NK-92 (cell line): ENCODE measurements around the gene ADAM12.
"Not testable (repeated sequence)": the region's sequence is repeated elsewhere in the genome, so short reads cannot be mapped to it uniquely, and the experiment has no call there.

ENCODE experiments used
- DNase-seq: peaks from one replicate; lab custom pipeline; 2025; ENCODE audit not compliant: unreplicated experiment; lab: John Stamatoyannopoulos, UW

ADAM12 gene

DNA sequence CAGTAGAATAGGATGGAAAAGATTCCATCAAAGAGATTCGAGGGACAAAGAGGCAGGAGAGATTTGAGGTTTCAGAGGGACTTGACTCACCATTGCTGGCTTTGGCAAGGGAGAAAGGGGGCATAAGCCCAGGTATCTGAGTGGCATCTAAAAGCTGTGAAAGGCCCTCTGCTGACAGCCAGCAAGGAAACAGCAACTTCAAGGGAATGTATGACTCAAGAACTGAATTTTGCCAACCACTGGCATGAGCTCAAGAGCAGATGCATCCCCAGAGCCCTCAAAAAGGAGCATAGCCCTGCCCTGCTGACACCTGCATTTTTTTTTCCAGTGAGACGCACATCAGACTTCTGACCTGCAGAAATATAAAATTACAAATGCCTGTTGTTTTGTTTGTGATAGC, 19.6 kb upstream of the ADAM12 start:
- no peak for DNase-seq

DNA sequence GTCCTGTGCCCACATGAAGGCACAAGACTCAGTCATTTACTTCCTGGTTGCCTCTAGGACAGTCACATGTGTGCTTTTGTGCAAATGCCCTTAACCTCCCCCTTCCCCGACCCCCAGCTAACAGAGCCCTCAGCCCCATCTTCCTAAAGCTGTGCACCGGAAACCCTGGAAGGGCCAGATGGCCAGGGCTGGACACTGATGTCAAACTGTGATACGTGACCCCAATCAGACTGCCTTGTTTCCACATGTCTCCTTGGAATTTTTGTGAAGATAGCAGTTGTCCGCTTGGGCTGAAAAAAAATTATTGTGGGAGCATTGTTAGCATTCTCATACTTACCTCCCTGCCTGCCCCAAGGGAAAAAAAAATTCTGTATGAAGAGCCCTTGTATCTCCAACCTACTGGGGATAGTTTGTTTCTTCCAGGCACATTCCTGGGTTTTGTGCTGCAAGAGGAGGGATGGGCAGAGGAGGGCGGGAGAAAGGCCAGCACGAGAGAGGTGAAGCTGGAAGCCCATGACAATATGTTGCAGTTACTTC, 17.0 kb upstream of the ADAM12 start:
- no peak for DNase-seq

DNA sequence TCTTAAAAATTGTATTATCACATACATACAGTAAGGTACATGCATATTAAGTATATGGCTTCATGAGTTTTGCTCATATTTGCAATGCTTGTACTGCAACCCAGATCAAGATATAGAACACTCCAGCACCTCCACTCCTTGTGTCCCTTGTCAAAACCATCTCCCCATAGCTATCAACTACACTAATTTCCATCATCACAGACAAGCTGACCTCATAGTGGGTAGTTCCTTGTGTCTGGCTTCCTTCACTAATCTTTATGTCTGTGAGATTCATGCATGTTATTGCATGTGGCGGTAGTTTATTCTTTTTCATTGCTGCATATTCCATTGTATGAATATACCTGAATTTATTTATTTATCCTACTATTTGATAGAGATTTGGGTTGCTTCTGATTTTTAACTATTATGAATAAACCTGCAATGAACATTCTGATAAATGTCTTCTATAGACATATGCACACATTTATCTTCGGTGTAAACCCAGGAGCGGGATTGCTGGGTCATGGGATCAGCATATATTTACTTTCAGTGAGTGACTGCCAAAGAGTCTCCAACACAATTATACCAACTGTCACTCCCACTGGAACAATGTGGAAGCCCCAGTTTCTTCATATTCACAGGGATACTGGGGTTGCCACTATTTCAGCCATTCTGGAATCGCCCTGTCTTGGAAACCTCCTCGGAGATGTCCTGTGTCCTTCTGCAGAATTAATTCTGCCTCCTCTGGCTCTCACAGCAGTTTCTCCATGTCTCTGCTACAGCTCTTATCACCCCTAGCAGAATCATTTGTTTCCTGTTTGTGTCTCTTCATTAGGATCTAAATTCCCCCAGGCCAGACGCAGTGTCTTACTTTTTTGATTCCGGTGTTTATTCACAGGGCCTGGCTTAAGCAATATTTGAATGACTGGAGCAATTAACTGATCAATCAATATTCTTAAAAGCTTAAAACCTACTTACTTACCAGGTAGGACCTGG, 14.7 kb upstream of the ADAM12 start:
- no peak for DNase-seq

GRCh38 chr10:126400641-126401040, 12.4 kb upstream of the ADAM12 start:
- DNase-seq, result no peak

DNA sequence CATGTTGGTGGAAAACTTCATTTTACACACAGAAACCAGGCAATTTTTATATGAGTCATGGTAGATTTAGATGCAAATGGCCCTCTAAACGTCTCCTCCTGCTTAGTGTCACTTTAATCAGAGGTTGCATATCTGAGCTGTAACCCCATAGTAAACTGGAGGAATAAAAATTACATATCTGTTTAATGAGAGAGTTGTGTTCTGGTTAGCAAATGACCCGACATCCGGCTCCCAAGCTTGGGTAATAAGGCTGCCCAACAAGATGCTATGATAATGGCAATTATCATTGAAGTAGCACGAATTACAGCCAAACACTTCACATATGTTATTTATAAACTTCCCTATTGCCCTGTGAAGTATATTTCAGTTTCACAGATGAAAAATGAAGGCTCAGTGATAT, 10.6 kb upstream of the ADAM12 start:
- DNase-seq, result no peak

- DNase-seq, result no peak
Measured at GRCh38 chr10:126398383-126398743, 10.1 kb upstream of the ADAM12 start.

DNA sequence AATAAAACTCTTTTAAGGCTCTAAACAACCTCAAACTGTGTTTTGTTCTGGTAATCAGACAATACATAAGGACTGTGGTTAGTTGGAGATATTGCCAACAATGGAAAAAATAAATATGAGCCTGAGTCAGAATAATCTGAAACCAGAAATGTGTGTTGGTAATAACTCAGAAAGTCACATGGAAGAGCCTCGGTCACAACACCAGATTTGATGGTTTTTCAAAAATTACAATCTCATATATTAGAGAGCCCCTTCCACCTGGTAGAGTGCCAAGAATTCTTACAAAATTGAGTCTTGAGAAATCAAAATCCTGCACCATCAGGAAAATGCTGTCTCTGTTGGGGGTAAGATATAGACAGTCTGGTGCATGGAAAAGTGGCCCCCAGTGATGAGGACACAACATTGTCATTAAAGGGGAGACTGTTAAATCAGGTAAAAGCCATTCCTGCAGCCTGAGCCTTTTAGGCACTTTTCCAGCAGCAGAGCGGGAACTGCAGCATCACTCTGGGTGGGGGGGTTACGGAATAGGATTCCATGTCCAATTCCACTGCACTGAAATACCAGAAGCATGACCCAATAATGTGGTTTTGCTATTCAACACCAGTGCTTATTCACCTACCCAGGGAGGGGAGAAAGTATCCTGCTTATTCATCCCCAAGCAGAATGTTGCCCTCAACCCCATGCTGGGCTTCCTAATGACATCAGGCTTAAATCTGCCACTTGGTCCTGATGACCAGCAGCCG, 9.5 kb upstream of the ADAM12 start:
- no peak for DNase-seq

GRCh38 chr10:126397156-126397555, 8.9 kb upstream of the ADAM12 start:
- no peak for DNase-seq

- DNase-seq, result no peak
Measured at GRCh38 chr10:126394948-126395347, 6.7 kb upstream of the ADAM12 start.

GRCh38 chr10:126393076-126393475, 4.8 kb upstream of the ADAM12 start:
- no peak for DNase-seq

- DNase-seq, result no peak
Measured at GRCh38 chr10:126392469-126392868, 4.2 kb upstream of the ADAM12 start.

- no peak for DNase-seq
Measured at GRCh38 chr10:126392068-126392467, 3.8 kb upstream of the ADAM12 start.

DNA sequence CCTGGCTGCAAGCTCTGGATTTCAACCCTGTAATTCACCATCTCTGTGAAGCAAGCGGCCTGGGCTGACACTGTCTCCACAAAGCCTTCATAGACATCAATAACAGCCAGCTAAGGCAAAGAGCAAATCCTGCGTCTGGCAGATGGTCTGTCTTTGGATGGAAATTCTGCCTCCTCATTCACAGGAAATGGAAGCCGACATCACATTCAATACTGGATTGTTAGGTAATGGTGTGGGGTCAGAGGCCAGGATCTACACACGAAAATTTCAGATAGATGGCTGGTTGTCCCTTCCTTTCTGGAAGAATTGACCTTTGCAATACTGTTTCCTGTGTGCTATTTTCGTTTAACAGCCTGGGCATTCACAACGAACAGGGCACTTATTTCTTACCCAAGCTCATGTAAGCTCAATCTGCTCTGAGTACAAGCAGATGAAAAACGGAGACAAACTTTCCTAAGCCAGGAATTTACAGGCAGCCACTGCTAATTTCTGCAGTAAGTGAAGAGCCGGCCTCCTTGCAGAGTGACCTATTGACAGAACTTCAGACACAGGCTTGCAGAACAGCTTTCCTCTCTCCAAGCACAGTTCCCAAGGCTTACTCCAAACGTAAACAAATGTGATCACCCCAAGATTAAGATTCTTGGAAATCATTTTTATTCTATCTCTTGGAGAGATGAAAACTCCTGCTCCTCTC, 3.1 kb upstream of the ADAM12 start:
- no peak for DNase-seq

DNA sequence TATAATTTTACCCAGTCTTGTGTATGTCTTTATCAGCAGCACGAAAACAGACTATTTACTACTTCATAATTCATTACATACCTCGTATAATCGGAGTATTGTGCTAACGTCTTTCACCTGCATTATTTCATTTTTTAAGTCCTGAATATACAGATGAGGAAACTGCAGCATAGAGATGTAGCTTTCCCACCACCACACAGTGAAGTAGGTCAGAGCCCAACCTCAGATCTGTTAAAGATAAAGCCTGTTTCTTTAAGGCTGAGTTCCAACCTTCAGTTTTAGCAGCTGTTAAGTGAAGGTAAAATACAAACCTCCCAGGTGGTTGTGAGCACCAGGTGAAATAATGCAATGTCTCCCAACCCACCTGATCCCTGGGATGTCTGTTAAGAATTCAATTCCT, 2.0 kb upstream of the ADAM12 start:
- DNase-seq, result no peak

GRCh38 chr10:126387041-126387921, 996 bp downstream of the ADAM12 start:
- DNase-seq, result no peak

DNA sequence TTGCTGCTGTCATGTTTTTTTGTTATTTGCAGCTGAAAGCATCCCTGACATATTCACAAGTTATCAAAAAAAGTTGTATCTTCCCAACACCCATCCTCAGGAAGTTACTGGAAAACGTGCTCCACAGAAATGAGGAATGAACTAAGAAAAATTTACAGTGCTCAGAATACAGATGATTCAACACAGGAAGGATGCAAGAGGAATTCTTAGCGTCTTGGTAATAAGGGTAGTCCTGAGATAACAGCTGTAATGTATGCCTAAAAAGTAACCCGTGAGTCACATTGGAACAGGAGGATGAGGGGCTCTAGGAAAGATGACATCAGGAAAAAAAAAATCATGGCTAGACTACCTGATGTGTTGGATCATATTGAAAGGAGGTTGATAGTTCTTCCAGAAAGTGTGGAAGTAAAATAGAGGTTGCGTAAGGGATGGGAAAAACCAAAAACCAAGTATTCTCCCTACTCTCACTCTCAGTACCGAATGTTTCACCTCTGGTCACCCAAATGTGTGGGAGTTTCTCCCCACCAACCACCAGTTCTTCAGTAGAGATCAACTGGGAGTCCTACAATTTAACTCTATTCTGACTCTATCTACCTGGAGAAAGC, 3.9 kb downstream of the ADAM12 start:
- DNase-seq, result no peak

DNA sequence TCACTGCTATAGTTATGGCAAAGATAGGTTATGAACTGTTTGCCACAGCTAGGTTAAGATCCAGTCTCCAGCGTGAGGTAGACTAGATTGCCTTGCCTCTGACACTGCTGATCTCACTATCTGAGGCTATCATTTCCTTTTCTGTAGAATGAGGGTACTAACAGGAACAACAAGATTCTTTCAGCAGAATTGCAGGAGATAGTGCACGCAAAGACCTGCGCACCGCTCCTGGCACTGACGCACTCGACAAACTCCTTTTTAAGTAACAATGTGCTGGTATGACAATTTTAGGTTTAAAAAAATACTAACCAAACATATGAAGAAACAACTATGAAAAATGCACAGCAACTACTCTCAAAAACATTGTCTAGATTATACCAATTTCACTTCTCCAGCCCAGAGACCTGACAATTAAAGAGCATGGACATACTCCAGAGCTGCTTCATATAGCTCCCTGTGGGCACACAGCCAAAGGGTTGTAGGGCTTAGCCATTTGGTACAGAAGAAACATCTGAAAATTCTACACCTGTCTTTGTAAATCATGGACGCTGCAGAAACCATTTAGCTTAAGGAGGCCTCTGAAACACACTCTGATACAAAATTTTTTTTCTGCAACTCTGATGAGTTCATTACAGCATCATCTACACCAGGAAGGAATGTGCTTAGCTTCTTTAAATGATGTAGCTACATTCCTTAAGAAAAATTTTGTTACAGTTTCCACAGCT, 7.8 kb downstream of the ADAM12 start:
- DNase-seq, result no peak

DNA sequence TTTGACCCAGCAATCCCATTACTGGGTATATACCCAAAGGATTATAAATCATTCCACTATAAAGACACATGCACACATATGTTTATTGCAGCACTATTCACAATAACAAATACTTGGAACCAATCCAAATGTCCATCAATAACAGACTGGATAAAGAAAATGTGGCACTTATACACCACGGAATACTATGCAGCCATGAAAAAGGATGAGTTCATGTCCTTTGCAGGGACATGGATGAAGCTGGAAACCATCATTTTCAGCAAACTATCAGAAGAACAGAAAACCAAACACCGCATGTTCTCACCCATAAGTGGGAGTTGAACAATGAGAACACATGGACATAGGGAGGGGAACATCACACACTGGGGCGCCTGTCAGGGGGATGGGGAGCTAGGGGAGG, 9.1 kb downstream of the ADAM12 start:
- DNase-seq, result not testable (repeated sequence)

DNA sequence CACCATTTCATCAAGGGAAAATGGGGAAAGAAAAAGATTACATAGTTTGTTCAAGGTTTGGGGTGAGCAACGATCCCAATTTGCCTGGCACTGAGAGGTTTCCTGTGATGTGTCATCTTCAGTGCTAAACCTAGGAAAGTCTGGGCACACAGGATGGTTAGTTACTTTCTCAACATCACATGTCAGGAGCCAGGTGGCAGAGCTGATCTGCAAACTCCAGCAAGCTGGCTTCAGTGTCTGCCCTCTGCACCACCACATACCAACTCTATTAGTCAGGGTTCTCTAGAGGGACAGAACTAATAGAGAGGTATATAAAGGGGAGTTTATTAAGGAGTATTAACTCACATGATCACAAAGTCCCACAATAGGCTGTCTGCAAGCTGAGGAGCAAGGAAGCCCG, 11.3 kb downstream of the ADAM12 start:
- no peak for DNase-seq
